Testis (tissue), 2 donors: ENCODE data around the gene PTHLH.

Source experiments
- POLR2A ChIP-seq: fragments of 450-650 bp; IDR thresholded peaks from one replicate; pipeline ENCODE4 v1.6.1; 2017; ENCODE audit warnings: antibody characterized with exemption, mild to moderate bottlenecking, moderate library complexity
- TF ChIP-seq, protein P1 (sequence below), 3 experiments: fragments of 450-650 bp in 2 of 3; fragments of 200-600 bp in 1 of 3; sonication (generic) in 1 of 3; IDR thresholded peaks; one replicate each; pipeline ENCODE4 v1.5.1; 2016 to 2019; ENCODE audit warnings: antibody characterized with exemption in 3 of 3, mild to moderate bottlenecking in 2 of 3, moderate library complexity in 1 of 3

DNA sequence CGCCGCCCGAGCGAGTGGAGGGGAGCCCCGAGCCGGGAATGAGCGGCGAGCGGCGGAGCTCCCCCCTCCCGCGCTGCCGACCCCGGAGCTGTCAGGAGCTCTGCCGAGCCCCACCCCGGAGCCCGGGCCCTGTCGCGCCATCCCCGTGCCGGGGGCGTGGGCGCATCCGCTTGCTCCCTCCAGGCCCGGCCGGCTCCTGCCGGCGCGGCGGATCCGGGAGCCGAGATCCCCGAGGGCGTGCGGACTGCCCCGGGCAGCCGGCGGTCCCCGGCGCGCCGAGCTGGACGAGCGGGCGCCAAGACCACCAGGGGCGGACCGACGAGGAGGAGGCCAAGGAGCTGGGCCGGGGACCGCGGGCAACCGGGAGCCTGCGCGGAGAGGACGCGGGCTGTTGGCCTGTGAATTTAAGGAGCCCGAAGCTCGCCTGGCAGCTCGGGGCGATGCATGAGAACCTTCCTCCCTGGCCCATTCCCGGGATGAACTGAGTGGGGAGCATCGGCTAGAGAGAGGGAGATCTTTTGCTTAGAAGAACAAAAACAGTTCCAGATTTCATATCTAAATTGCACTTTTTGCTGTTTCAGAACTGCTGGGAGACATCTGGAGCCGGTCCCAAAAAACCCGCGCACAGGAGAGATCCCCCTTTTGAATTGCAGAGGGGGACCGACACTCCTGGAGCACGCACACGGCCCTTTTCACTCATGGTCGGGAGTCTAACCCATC is 2.0 kb downstream of the PTHLH start:
- TF ChIP-seq, protein P1, sequence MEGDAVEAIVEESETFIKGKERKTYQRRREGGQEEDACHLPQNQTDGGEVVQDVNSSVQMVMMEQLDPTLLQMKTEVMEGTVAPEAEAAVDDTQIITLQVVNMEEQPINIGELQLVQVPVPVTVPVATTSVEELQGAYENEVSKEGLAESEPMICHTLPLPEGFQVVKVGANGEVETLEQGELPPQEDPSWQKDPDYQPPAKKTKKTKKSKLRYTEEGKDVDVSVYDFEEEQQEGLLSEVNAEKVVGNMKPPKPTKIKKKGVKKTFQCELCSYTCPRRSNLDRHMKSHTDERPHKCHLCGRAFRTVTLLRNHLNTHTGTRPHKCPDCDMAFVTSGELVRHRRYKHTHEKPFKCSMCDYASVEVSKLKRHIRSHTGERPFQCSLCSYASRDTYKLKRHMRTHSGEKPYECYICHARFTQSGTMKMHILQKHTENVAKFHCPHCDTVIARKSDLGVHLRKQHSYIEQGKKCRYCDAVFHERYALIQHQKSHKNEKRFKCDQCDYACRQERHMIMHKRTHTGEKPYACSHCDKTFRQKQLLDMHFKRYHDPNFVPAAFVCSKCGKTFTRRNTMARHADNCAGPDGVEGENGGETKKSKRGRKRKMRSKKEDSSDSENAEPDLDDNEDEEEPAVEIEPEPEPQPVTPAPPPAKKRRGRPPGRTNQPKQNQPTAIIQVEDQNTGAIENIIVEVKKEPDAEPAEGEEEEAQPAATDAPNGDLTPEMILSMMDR (IDR thresholded peaks at IDR 0.05): no peak
- no peak for TF ChIP-seq POLR2A
